Transverse colon (tissue), 4 donors: Measurements from ENCODE around the gene CDKN1B. TPM values are rescaled to one million over a fixed set of nuclear protein-coding genes. Genes with fewer than 3 reads are reported as not detected.

ENCODE experiments used
- DNase-seq: peaks from one replicate; pipeline ENCODE4 v3.0.0-alpha.2; 2019
- H3K27ac ChIP-seq, 4 donors: fragments of 200-600 bp; sonication (generic); 2 replicates each; pipeline ENCODE4 v1.5.1; 2016 to 2018; ENCODE audit warnings: inconsistent platforms in 4 of 4
- H3K27me3 ChIP-seq: fragments of 200-600 bp; sonication (generic); 2 replicates; pipeline ENCODE4 v1.5.1; 2017; ENCODE audit warnings: inconsistent platforms
- H3K36me3 ChIP-seq, 4 donors: fragments of 200-600 bp; sonication (generic); 2 replicates each; pipeline ENCODE4 v1.5.1; 2017 to 2019; ENCODE audit warnings: inconsistent platforms in 4 of 4
- H3K4me1 ChIP-seq, 4 donors: fragments of 200-600 bp; sonication (generic); 2 replicates each; pipeline ENCODE4 v1.5.1; 2017 to 2020; ENCODE audit warnings: inconsistent platforms in 4 of 4
- H3K4me3 ChIP-seq, 4 donors: fragments of 200-600 bp; sonication (generic); 1 replicate in 1 of 4; 2 replicates in 3 of 4; pipeline versions ENCODE4 v1.5.1 to v1.6.1; 2017 to 2019; ENCODE audit warnings: inconsistent platforms in 4 of 4
- H3K9me3 ChIP-seq, 2 donors: fragments of 200-600 bp; sonication (generic); 2 replicates each; pipeline ENCODE4 v1.5.1; 2017 to 2019; ENCODE audit warnings: inconsistent platforms in 2 of 2
- EP300 ChIP-seq: sonication (generic); formaldehyde crosslinking; IDR thresholded peaks from one replicate; pipeline ENCODE4 v1.6.1; 2017; ENCODE audit warnings: antibody characterized with exemption, low read depth
- POLR2A ChIP-seq: fragments of 450-650 bp; IDR thresholded peaks from one replicate; pipeline ENCODE4 v1.6.1; 2016; ENCODE audit warnings: antibody characterized with exemption, mild to moderate bottlenecking, moderate library complexity
- POLR2AphosphoS5 ChIP-seq, 3 donors: sonication (generic); formaldehyde crosslinking; IDR thresholded peaks; one replicate each; pipeline ENCODE4 v1.6.1; 2016; ENCODE audit warnings: antibody characterized with exemption in 3 of 3
- whole genome bisulfite sequencing, 2 donors: methylation state at CpG; one replicate each; pipeline ENCODE4 v1.1.5; 2018; ENCODE audit warnings: low coverage in 1 of 2; 5-methylcytosine and 5-hydroxymethylcytosine counted together
- in situ Hi-C, 4 donors: fragments of 200-750 bp; cut with MboI; loops; one replicate each; pipeline versions ENCODE4 v1.15.0 to v1.15.1; 2017; ENCODE audit warnings: low sequenced_read_pairs in 3 of 4, low pct_ligation_motif_present in 1 of 4, low pct_unique_long_range_greater_than_20kb in 1 of 4
- intact Hi-C: fragments of 100-400 bp; cut with DNase I; formaldehyde crosslinking; loops from one replicate; pipeline ENCODE4 v1.15.1; 2023; ENCODE audit warnings: low total_unique reads
- total RNA-seq, 4 donors: library from RNA; depleted of rRNA; stranded (reverse); fragments of >200 nt; gene quantifications; one replicate each; pipeline ENCODE4 v1.1.0, GENCODE V29; 2016
- TF ChIP-seq, protein P1 (sequence below), 5 experiments: fragments of 200-600 bp in 3 of 5; fragments of 450-650 bp in 2 of 5; sonication (generic) in 3 of 5; IDR thresholded peaks; 1 replicate in 2 of 5; 2 replicates in 3 of 5; pipeline ENCODE4 v1.5.1; 2016 to 2017; ENCODE audit warnings: antibody characterized with exemption in 5 of 5, inconsistent platforms in 3 of 5, mild to moderate bottlenecking in 2 of 5, moderate library complexity in 1 of 5

The CDKN1B gene
- 10 to 100 TPM; 14.1 to 58.3 (median 54.1) TPM for total RNA-seq

DNA sequence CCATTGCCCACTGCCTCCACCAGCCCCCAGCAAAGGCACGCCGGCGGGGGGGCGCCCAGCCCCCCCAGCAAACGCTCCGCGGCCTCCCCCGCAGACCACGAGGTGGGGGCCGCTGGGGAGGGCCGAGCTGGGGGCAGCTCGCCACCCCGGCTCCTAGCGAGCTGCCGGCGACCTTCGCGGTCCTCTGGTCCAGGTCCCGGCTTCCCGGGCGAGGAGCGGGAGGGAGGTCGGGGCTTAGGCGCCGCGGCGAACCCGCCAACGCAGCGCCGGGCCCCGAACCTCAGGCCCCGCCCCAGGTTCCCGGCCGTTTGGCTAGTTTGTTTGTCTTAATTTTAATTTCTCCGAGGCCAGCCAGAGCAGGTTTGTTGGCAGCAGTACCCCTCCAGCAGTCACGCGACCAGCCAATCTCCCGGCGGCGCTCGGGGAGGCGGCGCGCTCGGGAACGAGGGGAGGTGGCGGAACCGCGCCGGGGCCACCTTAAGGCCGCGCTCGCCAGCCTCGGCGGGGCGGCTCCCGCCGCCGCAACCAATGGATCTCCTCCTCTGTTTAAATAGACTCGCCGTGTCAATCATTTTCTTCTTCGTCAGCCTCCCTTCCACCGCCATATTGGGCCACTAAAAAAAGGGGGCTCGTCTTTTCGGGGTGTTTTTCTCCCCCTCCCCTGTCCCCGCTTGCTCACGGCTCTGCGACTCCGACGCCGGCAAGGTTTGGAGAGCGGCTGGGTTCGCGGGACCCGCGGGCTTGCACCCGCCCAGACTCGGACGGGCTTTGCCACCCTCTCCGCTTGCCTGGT is at the start of gene CDKN1B:
Gene CDKN1B (plus strand): TSS at position 576 of the 793 bp plus-strand sequence. CDS start 472 bp downstream, outside the sequence.
- H3K9me3 ChIP-seq, result no peaks in the 10 kb centered on the region
- no peaks in the 10 kb centered on the region for H3K27me3 ChIP-seq
- H3K27ac ChIP-seq, result peak within 1 kb of the TSS; percentile 99 to 100 (median 100)
- TF ChIP-seq EP300, result no peak
- peak; percentile 95 for TF ChIP-seq POLR2A
- peak; percentile 80 to 95 (median 92) for TF ChIP-seq POLR2AphosphoS5 (IDR thresholded peaks at IDR 0.05)
- H3K4me3 ChIP-seq, result peak within 1 kb of the TSS; percentile 92 to 99 (median 97)
- 0% methylated on average over 67 of the region's 81 CpGs; no CpG with 5 or more reads in 1 of the 2 donors for WGBS, 2 donors
- peaks cover 28 to 59% (median 56%) of the 10 kb centered on the region in 4 donors for H3K4me1 ChIP-seq
- H3K36me3 ChIP-seq, result peaks cover 0 to 13% (median 4%) of the 10 kb centered on the region in 4 donors
- in situ Hi-C loops, result loop anchor here in 1 of 4 donors (25.0 kb wide), 1 partner anchor 330 kb away; no protein-coding TSS in a partner anchor
- intact Hi-C loops, result loop anchor here (1.0 to 5.0 kb wide), 2 partner anchors 8 to 155 kb away; partner anchors contain the start of gene DUSP16
- DNase-seq, result peak; percentile 94

DNA sequence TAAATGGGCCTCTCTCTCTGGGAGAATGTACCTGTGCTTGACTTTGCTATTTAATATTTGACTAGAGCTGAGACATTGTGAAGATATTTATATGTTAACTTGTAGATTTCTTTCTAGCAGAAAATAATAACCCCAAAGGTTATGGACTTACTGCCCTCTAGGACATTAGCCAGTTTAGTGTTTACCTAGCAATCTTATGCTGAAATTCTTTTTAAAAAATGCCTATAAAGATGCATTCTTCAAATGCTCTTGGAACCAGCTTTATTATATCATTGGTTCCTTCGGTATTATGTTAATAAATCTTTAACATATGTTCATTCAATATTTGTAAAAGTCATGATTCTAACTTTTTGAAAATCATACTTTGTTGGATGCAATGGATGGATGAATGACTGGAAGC is 49.2 kb upstream of the CDKN1B start:
- Histone ChIP-seq H3K27ac (no peak overlapping the region), H3K27me3 (no peaks in the 10 kb centered on the region), H3K4me1 (no peaks in the 10 kb centered on the region), H3K36me3 (no peaks in the 10 kb centered on the region), H3K4me3 (no peak overlapping the region), H3K9me3 (no peaks in the 10 kb centered on the region)
- in situ Hi-C loops, result no loop called here
- DNase-seq, result no peak
- TF ChIP-seq POLR2A (no peak), POLR2AphosphoS5 (IDR thresholded peaks at IDR 0.05) (no peak), EP300 (no peak)
- TF ChIP-seq, protein P1, sequence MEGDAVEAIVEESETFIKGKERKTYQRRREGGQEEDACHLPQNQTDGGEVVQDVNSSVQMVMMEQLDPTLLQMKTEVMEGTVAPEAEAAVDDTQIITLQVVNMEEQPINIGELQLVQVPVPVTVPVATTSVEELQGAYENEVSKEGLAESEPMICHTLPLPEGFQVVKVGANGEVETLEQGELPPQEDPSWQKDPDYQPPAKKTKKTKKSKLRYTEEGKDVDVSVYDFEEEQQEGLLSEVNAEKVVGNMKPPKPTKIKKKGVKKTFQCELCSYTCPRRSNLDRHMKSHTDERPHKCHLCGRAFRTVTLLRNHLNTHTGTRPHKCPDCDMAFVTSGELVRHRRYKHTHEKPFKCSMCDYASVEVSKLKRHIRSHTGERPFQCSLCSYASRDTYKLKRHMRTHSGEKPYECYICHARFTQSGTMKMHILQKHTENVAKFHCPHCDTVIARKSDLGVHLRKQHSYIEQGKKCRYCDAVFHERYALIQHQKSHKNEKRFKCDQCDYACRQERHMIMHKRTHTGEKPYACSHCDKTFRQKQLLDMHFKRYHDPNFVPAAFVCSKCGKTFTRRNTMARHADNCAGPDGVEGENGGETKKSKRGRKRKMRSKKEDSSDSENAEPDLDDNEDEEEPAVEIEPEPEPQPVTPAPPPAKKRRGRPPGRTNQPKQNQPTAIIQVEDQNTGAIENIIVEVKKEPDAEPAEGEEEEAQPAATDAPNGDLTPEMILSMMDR (IDR thresholded peaks at IDR 0.05), result no peak
- WGBS, 2 donors, result 86 to 89% methylated on average over 1 of the region's 1 CpG
- intact Hi-C loops, result no loop called here

DNA sequence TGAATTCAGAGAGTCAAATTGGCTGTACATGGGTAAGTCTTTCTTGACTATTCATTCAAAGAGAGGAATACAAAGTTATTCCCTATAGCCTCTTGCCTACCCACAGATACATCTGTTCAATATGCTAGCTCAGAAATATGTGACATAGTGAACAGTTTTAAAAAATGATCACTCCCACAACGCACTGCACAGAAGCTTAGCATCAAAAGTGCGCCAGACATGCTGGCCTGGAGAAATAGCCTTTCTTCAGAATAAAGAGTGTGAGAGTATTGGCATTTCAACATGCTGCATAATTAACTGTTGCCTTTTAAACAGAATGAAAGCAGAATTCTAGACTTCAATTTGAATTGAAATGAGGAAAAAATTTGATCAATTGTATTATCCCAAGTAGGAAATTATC is 48.1 kb upstream of the CDKN1B start:
- in situ Hi-C loops (no loop called here), intact Hi-C loops (no loop called here)
- Histone ChIP-seq H3K4me1 (no peaks in the 10 kb centered on the region), H3K27ac (no peak overlapping the region), H3K27me3 (no peaks in the 10 kb centered on the region), H3K36me3 (no peaks in the 10 kb centered on the region), H3K9me3 (no peaks in the 10 kb centered on the region), H3K4me3 (no peak overlapping the region)
- TF ChIP-seq, protein P1 (IDR thresholded peaks at IDR 0.05), result no peak
- TF ChIP-seq EP300 (no peak), POLR2AphosphoS5 (IDR thresholded peaks at IDR 0.05) (no peak), POLR2A (no peak)
- WGBS, 2 donors, result 91 to 95% methylated on average over 2 of the region's 2 CpGs
- no peak for DNase-seq

DNA sequence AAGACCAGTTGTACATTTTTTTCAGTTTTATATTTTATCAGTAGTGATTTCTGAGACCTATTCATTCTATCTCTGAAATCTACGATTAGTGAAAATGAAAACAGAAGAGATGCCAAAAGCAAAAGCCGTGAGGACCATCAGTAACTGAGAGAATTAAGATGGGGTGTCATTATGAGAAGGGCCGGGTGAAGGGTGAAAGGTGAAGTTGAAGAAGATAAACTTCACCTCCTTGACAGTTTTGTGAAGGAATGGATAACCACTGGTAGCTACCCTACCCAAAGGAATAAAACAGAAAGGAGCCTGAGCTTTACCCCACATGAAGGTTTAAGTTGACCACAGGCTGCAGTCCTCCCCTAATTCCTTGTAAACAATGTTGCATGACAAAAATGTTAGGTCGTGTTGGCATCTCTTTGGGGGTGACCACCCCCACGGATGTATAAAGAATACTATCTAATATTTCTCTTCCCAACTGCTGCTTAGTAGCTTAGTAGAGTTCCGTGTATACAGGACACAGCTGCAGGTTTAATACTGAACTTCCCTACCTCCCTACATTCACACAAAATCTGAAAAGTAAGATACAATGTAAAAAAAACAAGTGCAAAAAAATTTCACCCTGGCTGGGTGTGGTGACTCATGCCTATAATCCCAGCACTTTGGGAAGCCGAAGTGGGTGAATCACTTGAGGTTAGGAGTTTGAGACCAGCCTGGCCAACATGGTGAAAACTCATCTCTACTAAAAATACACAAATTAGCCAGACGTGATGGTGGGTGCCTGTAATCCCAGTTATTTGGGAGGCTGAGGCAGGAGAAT is 45.1 kb upstream of the CDKN1B start:
- intact Hi-C loops (no loop called here), in situ Hi-C loops (no loop called here)
- H3K36me3 ChIP-seq, result no peaks in the 10 kb centered on the region
- no peak for DNase-seq
- no peaks in the 10 kb centered on the region for H3K4me1 ChIP-seq
- WGBS, 2 donors, result 72 to 76% methylated on average over 7 to 8 of the region's 8 CpGs
- no peaks in the 10 kb centered on the region for H3K27me3 ChIP-seq
- no peaks in the 10 kb centered on the region for H3K9me3 ChIP-seq
- TF ChIP-seq EP300 (no peak), POLR2AphosphoS5 (IDR thresholded peaks at IDR 0.05) (no peak), POLR2A (no peak)
- TF ChIP-seq, protein P1 (IDR thresholded peaks at IDR 0.05), result no peak
- no peak overlapping the region for H3K27ac ChIP-seq
- H3K4me3 ChIP-seq, result no peak overlapping the region
